ENCODE data around the gene RAET1E.

DNA sequence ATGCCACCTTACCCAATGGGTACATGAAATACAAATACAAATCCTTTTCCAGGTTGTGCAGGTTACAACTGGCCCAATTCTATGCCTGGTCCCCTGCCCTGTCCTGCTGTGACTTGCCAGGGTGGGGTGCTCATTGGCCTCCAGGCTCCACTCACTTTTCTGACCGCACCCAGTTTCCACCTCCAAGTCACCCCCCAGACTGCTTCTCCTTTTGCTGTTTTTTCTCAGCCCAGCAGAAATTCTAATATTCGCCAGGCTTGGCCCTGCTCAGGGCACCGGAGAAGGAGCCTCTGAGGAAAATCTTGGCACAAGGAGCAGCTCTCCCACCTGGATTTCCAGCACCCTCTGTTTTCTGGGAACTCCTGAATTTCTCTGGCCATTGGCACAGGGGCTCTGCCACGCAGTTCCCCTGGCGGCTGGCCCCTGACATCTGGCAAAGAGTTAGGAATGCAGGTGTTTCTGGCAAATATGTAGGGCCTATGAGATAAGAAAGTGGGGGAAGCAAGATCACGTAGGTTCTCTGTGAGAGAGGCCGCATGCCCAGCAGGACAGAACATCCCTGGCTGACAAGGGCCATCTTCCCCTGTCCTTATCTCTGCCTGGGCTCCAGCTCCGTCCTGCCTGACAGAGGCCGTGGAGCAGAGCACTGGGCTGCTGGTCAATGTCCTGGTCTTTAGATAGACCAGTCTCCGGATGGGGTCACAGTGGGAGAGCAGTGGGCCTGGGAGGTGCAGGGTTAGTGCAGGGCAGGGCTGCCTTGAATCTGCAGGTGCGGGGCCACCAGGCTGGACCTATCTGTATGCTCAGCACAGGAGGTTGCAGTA, 2.9 kb upstream of the RAET1E start:
- TF ChIP-seq EZH2phosphoT487 (IDR thresholded peaks at IDR 0.05; ENCODE audit: insufficient read depth, low read depth) = no peak
- no peak for TF ChIP-seq EZH2 (IDR thresholded peaks at IDR 0.05; ENCODE audit: insufficient read depth, poor library complexity, severe bottlenecking)
